Bronchial epithelial cell (primary cell): ENCODE measurements around the gene FTO. TPM values are rescaled to one million over a fixed set of nuclear protein-coding genes. Genes with fewer than 3 reads are reported as not detected.
A peak's percentile ranks its signal among the peaks of the same experiment; 100 is the strongest.

Experiments
- DNase-seq: peaks from one replicate; pipeline ENCODE4 v3.0.0-alpha.2; 2010; ENCODE audit warnings: low read depth
- FAIRE-seq: peaks from 2 replicates; lab custom pipeline; 2011; peaks lifted over from hg19 to GRCh38; lab: Jason Lieb, UNC
- H3K27me3 ChIP-seq: 2 replicates; pipeline ENCODE4 v1.5.1; 2011; ENCODE audit warnings: low read length; ENCODE audit not compliant: control insufficient read depth, insufficient read depth
- H3K36me3 ChIP-seq: 2 replicates; pipeline ENCODE4 v1.5.1; 2011; ENCODE audit warnings: low read length; ENCODE audit not compliant: control insufficient read depth, insufficient read depth
- H3K4me3 ChIP-seq: 2 replicates; pipeline ENCODE4 v1.5.1; 2011; ENCODE audit warnings: mild to moderate bottlenecking, low read depth, low read length, control low read depth
- CTCF ChIP-seq: IDR thresholded peaks from 2 replicates; pipeline ENCODE4 v1.5.1; 2011; ENCODE audit warnings: mild to moderate bottlenecking, moderate library complexity, low read length, control low read depth, inconsistent platforms; ENCODE audit not compliant: insufficient read depth, severe bottlenecking
- total RNA-seq: library from RNA; depleted of rRNA; stranded (reverse); fragments of >200 nt; gene quantifications from 2 replicates; pipeline ENCODE4 v1.2.1, GENCODE V29; 2014

The FTO gene
- total RNA-seq, 1 donor from 2014 or later: 41.6 TPM

- DNase-seq (no peak), FAIRE-seq (no peak)
These were observed 64.2 kb downstream of the FTO start for GRCh38 chr16:53768167-53768566.

GRCh38 chr16:53768593-53768992 is 64.6 kb downstream of the FTO start:
- FAIRE-seq: no peak
- peak; percentile 99 for DNase-seq
- Histone ChIP-seq H3K4me3 (no peak overlapping the region), H3K36me3 (no peaks in the 10 kb centered on the region), H3K27me3 (no peaks in the 10 kb centered on the region)
- TF ChIP-seq CTCF: no peak

More at GRCh38 chr16:53768167-53768566, 64.2 kb downstream of the FTO start:
- no peaks in the 10 kb centered on the region for H3K36me3 ChIP-seq
- no peak overlapping the region for H3K4me3 ChIP-seq
- no peaks in the 10 kb centered on the region for H3K27me3 ChIP-seq
- TF ChIP-seq CTCF: no peak

GRCh38 chr16:53769185-53769584 is 65.2 kb downstream of the FTO start:
- Histone ChIP-seq H3K27me3 (no peaks in the 10 kb centered on the region), H3K36me3 (no peaks in the 10 kb centered on the region), H3K4me3 (no peak overlapping the region)
- TF ChIP-seq CTCF: no peak
- FAIRE-seq (no peak), DNase-seq (no peak)

GRCh38 chr16:53769787-53770186 is 65.8 kb downstream of the FTO start:
- no peak overlapping the region for H3K4me3 ChIP-seq
- TF ChIP-seq CTCF: no peak
- no peaks in the 10 kb centered on the region for H3K36me3 ChIP-seq
- DNase-seq (no peak), FAIRE-seq (no peak)
- no peaks in the 10 kb centered on the region for H3K27me3 ChIP-seq

GRCh38 chr16:53770641-53771040 is 66.7 kb downstream of the FTO start:
- H3K36me3 ChIP-seq: no peaks in the 10 kb centered on the region
- TF ChIP-seq CTCF: no peak
- DNase-seq (no peak), FAIRE-seq (no peak)
- no peaks in the 10 kb centered on the region for H3K27me3 ChIP-seq
- H3K4me3 ChIP-seq: no peak overlapping the region

GRCh38 chr16:53771655-53772497 is 67.9 kb downstream of the FTO start:
- no peak for TF ChIP-seq CTCF
- FAIRE-seq (no peak), DNase-seq (no peak)
- Histone ChIP-seq H3K27me3 (no peaks in the 10 kb centered on the region), H3K36me3 (no peaks in the 10 kb centered on the region), H3K4me3 (no peak overlapping the region)
